ENCODE measurements around the gene ZNF365. TPM values are rescaled to one million over a fixed set of nuclear protein-coding genes. Genes with fewer than 3 reads are reported as not detected.

The ZNF365 gene
- total RNA-seq, 4 donors from 2014 or later = 0.67 to 5.8 (median 1.7) TPM

DNA sequence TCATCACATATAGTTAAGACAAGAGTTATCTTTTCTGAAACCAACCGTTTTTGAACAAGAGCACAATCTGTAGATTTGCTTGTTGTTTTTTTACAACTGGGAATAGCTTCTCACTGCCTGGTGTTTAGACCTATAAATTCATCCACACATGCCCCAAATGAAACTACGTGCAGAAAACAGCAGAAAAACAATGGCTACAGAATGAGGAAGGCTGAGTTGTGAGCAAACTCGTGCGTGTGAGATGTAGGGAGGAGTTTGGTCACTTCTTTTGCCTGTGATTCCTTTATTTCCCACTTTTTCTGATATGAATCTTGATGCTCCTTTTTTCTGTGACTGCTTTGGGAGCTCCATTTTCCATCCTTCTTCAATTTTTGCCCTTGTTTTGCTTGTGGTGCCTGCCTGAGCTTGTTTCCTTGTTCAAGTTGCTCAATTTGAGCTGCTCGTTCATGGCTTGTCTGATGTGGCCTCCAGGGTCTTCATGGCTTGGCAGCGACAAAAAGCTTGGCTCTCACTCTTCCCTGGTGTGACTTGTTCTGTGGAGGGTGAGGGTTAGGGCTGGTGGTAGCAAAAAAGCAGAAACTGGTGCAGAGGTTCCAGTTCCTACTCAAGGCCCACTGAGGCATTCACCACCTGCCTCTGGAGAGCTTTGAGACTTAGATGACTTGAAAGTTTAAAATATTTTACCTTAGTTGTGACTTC lies 76.9 kb downstream of the ZNF365 start:
- 61 to 65% methylated on average over 3 to 4 of the region's 6 CpGs for WGBS, 2 donors (ENCODE audit: low coverage in 1 of 2)
- Histone ChIP-seq H3K4me1 (no peaks in the 10 kb centered on the region), H3K27me3 (no peaks in the 10 kb centered on the region), H3K4me3 (no peak overlapping the region), H3K27ac (no peak overlapping the region), H3K36me3 (no peaks in the 10 kb centered on the region), H3K9me3 (no peaks in the 10 kb centered on the region)
- no peak for ATAC-seq
- TF ChIP-seq, protein P1, sequence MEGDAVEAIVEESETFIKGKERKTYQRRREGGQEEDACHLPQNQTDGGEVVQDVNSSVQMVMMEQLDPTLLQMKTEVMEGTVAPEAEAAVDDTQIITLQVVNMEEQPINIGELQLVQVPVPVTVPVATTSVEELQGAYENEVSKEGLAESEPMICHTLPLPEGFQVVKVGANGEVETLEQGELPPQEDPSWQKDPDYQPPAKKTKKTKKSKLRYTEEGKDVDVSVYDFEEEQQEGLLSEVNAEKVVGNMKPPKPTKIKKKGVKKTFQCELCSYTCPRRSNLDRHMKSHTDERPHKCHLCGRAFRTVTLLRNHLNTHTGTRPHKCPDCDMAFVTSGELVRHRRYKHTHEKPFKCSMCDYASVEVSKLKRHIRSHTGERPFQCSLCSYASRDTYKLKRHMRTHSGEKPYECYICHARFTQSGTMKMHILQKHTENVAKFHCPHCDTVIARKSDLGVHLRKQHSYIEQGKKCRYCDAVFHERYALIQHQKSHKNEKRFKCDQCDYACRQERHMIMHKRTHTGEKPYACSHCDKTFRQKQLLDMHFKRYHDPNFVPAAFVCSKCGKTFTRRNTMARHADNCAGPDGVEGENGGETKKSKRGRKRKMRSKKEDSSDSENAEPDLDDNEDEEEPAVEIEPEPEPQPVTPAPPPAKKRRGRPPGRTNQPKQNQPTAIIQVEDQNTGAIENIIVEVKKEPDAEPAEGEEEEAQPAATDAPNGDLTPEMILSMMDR (IDR thresholded peaks at IDR 0.05) = no peak
- TF ChIP-seq POLR2A (IDR thresholded peaks at IDR 0.05) (no peak), POLR2AphosphoS5 (IDR thresholded peaks at IDR 0.05) (no peak), EP300 (IDR thresholded peaks at IDR 0.05) (no peak)

DNA sequence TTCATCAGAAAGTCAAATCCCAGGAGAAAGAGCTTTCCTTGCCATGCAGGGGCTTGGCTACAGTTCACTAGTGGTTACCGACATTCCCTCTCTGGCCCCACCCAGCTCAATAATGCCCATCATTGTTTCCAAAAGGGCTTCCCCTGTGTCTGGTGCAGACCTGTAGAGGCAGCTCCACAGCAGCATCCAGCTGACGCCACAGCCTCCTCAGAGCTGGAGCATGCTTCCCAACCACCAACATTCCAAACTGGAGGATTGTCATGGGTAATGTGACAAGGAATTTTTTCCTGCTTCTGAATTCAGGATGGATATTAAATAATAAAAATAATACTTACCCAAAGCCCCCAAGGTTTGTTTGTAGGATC lies 77.4 kb downstream of the ZNF365 start:
- H3K4me3 ChIP-seq = no peak overlapping the region
- WGBS, 2 donors (ENCODE audit: low coverage in 1 of 2) = 60% methylated on average over 1 of the region's 2 CpGs; no CpG with 5 or more reads in 1 of the 2 donors
- TF ChIP-seq POLR2AphosphoS5 (IDR thresholded peaks at IDR 0.05) (no peak), EP300 (IDR thresholded peaks at IDR 0.05) (no peak), POLR2A (IDR thresholded peaks at IDR 0.05) (no peak)
- TF ChIP-seq, protein P1 (IDR thresholded peaks at IDR 0.05) = no peak
- H3K36me3 ChIP-seq = no peaks in the 10 kb centered on the region
- no peaks in the 10 kb centered on the region for H3K4me1 ChIP-seq
- H3K27me3 ChIP-seq = no peaks in the 10 kb centered on the region
- no peak overlapping the region for H3K27ac ChIP-seq
- ATAC-seq = no peak
- H3K9me3 ChIP-seq = no peaks in the 10 kb centered on the region

Small RNA genes lying within 50 kb of the gene (small RNA-seq; reads per million reads assigned to genes)
- 0 to 0.12 (median 0) reads per million in 4 donors for gene RN7SL591P

Other genes with a start within 250 kb of the ZNF365 start
- gene RTKN2, start 105.5 kb upstream of the ZNF365 start, total RNA-seq = not detected

All from gastroesophageal sphincter (tissue), 4 donors.